Spinal cord (tissue), 10 donors: ENCODE measurements around the gene FARP1. TPM values are rescaled to one million over a fixed set of nuclear protein-coding genes. Genes with fewer than 3 reads are reported as not detected.

Source experiments
- DNase-seq, 6 donors: peaks; one replicate each; pipeline versions ENCODE4 v3.0.0 to v3.0.0-alpha.2; 2013 to 2015; ENCODE audit warnings: low spot score in 6 of 6, low read depth in 4 of 6
- H3K27ac ChIP-seq: one replicate; pipeline ENCODE4 v1.5.1; 2013; ENCODE audit warnings: low read depth, low read length, control low read depth
- H3K27me3 ChIP-seq: one replicate; pipeline ENCODE4 v1.6.1; 2013; ENCODE audit warnings: low read length; ENCODE audit not compliant: control insufficient read depth, insufficient read depth
- H3K36me3 ChIP-seq: one replicate; pipeline ENCODE4 v1.6.1; 2013; ENCODE audit warnings: low read length; ENCODE audit not compliant: control insufficient read depth, insufficient read depth
- H3K4me1 ChIP-seq: one replicate; pipeline ENCODE4 v1.6.1; 2013; ENCODE audit warnings: low read length; ENCODE audit not compliant: control insufficient read depth, insufficient read depth
- H3K4me3 ChIP-seq: one replicate; pipeline ENCODE4 v1.5.1; 2013; ENCODE audit warnings: low read depth, low read length, control low read depth
- H3K9me3 ChIP-seq: one replicate; pipeline ENCODE4 v1.6.1; 2013; ENCODE audit warnings: low read length; ENCODE audit not compliant: control insufficient read depth, insufficient read depth
- WGBS: methylation state at CpG from one replicate; pipeline ENCODE4 v1.1.5; 2013; ENCODE audit warnings: missing lambda C conversion rate; ENCODE audit not compliant: insufficient coverage; 5-methylcytosine and 5-hydroxymethylcytosine counted together
- polyA plus RNA-seq, 2 donors: library from polyadenylated mRNA; unstranded; fragments of 120-200 nt; gene quantifications; one replicate each; pipeline ENCODE4 v1.2.1, GENCODE V29; 2013; ENCODE audit not compliant: insufficient read length in 2 of 2
- total RNA-seq, 2 donors: library from RNA; depleted of rRNA in 1 of 2; stranded (reverse); fragments of 120-200 nt in 1 of 2; fragments of >200 nt in 1 of 2; gene quantifications; one replicate each; pipeline versions ENCODE4 v1.2.3 to v1.2.4, GENCODE V29; 2013 to 2014
- donor health status: healthy.

FARP1 gene
- total and polyA plus RNA-seq, 4 donors, result 44.0 to 134 (median 90.5) TPM

- peak in 1 of 6 donors; percentile 65 for DNase-seq
- no peaks in the 10 kb centered on the region for H3K9me3 ChIP-seq
- H3K36me3 ChIP-seq, result peaks cover 7% of the 10 kb centered on the region
- no peak overlapping the region for H3K27ac ChIP-seq
- H3K27me3 ChIP-seq, result no peaks in the 10 kb centered on the region
- H3K4me1 ChIP-seq, result peaks cover 7% of the 10 kb centered on the region
- H3K4me3 ChIP-seq, result no peak overlapping the region
Observed at GRCh38 chr13:98243929-98244272, 101.0 kb downstream of the FARP1 start.

- Histone ChIP-seq H3K36me3 (no peaks in the 10 kb centered on the region), H3K27me3 (no peaks in the 10 kb centered on the region), H3K27ac (no peak overlapping the region), H3K4me3 (no peak overlapping the region), H3K4me1 (peaks cover 2% of the 10 kb centered on the region), H3K9me3 (no peaks in the 10 kb centered on the region)
- peak in 1 of 6 donors; percentile 60 for DNase-seq
- 84% methylated on average over 11 of the region's 11 CpGs for WGBS
Observed at GRCh38 chr13:98246538-98247172, 103.8 kb downstream of the FARP1 start.

GRCh38 chr13:98251708-98252107 lies 108.8 kb downstream of the FARP1 start:
- no peaks in the 10 kb centered on the region for H3K4me1 ChIP-seq
- no peak overlapping the region for H3K27ac ChIP-seq
- no peak for DNase-seq
- no peaks in the 10 kb centered on the region for H3K27me3 ChIP-seq
- H3K9me3 ChIP-seq, result no peaks in the 10 kb centered on the region
- H3K36me3 ChIP-seq, result no peaks in the 10 kb centered on the region
- no peak overlapping the region for H3K4me3 ChIP-seq
- WGBS, result 100% methylated on average over 3 of the region's 7 CpGs

GRCh38 chr13:98252931-98253470 lies 110.1 kb downstream of the FARP1 start:
- H3K27ac ChIP-seq, result no peak overlapping the region
- no peak overlapping the region for H3K4me3 ChIP-seq
- no peaks in the 10 kb centered on the region for H3K36me3 ChIP-seq
- no peaks in the 10 kb centered on the region for H3K9me3 ChIP-seq
- H3K27me3 ChIP-seq, result no peaks in the 10 kb centered on the region
- no peak for DNase-seq
- H3K4me1 ChIP-seq, result no peaks in the 10 kb centered on the region
- 59% methylated on average over 6 of the region's 7 CpGs for WGBS

- Histone ChIP-seq H3K4me1 (no peaks in the 10 kb centered on the region), H3K27ac (no peak overlapping the region), H3K9me3 (no peaks in the 10 kb centered on the region), H3K36me3 (no peaks in the 10 kb centered on the region), H3K4me3 (no peak overlapping the region), H3K27me3 (no peaks in the 10 kb centered on the region)
- 69% methylated on average over 5 of the region's 7 CpGs for WGBS
- DNase-seq, result no peak
Observed at GRCh38 chr13:98253526-98253925, 110.6 kb downstream of the FARP1 start.

GRCh38 chr13:98254513-98254912 lies 111.6 kb downstream of the FARP1 start:
- Histone ChIP-seq H3K27me3 (no peaks in the 10 kb centered on the region), H3K4me3 (no peak overlapping the region), H3K36me3 (no peaks in the 10 kb centered on the region), H3K4me1 (peaks cover 5% of the 10 kb centered on the region), H3K9me3 (no peaks in the 10 kb centered on the region), H3K27ac (no peak overlapping the region)
- peak in 1 of 6 donors; percentile 57 for DNase-seq
- whole genome bisulfite sequencing, result 76% methylated on average over 2 of the region's 2 CpGs

- no peaks in the 10 kb centered on the region for H3K27me3 ChIP-seq
- no peak overlapping the region for H3K27ac ChIP-seq
- no peak overlapping the region for H3K4me3 ChIP-seq
- H3K9me3 ChIP-seq, result no peaks in the 10 kb centered on the region
- WGBS, result 94% methylated on average over 2 of the region's 4 CpGs
- H3K4me1 ChIP-seq, result peaks cover 13% of the 10 kb centered on the region
- no peak for DNase-seq
- no peaks in the 10 kb centered on the region for H3K36me3 ChIP-seq
Observed at GRCh38 chr13:98258226-98258625, 115.3 kb downstream of the FARP1 start.

- H3K36me3 ChIP-seq, result no peaks in the 10 kb centered on the region
- no peaks in the 10 kb centered on the region for H3K27me3 ChIP-seq
- no peak overlapping the region for H3K4me3 ChIP-seq
- WGBS, result 67% methylated on average over 7 of the region's 8 CpGs
- peaks cover 16% of the 10 kb centered on the region for H3K4me1 ChIP-seq
- no peaks in the 10 kb centered on the region for H3K9me3 ChIP-seq
- peak overlapping the region; percentile 27 for H3K27ac ChIP-seq
- DNase-seq, result no peak
Observed at GRCh38 chr13:98260357-98261164, 117.7 kb downstream of the FARP1 start.

- H3K9me3 ChIP-seq, result no peaks in the 10 kb centered on the region
- 91% methylated on average over 3 of the region's 6 CpGs for WGBS
Observed at GRCh38 chr13:98261165-98261702, 118.3 kb downstream of the FARP1 start.

More at GRCh38 chr13:98261165-98261702, 118.3 kb downstream of the FARP1 start:
- Histone ChIP-seq H3K4me3 (no peak overlapping the region), H3K27ac (no peak overlapping the region), H3K36me3 (no peaks in the 10 kb centered on the region), H3K4me1 (peaks cover 23% of the 10 kb centered on the region), H3K27me3 (no peaks in the 10 kb centered on the region)
- DNase-seq, result no peak
